ENCODE measurements around the gene SMG5.
A peak's percentile ranks its signal among the peaks of the same experiment; 100 is the strongest.
"Not testable (repeated sequence)": the region's sequence is repeated elsewhere in the genome, so short reads cannot be mapped to it uniquely, and the experiment has no call there.

The SMG5 gene

GRCh38 chr1:156221986-156222692, 60.5 kb downstream of the SMG5 start:
- H3K4me3 ChIP-seq (ENCODE audit: low read depth, low read length): no peak overlapping the region
- no peak for DNase-seq (ENCODE audit: low read depth)
- TF ChIP-seq CTCF (IDR thresholded peaks at IDR 0.05; ENCODE audit: control insufficient read depth, extremely low read depth, insufficient read depth): no peak

GRCh38 chr1:156220226-156220625, 62.4 kb downstream of the SMG5 start:
- TF ChIP-seq CTCF (IDR thresholded peaks at IDR 0.05; ENCODE audit: control insufficient read depth, extremely low read depth, insufficient read depth): no peak
- no peak overlapping the region for H3K4me3 ChIP-seq (ENCODE audit: low read depth, low read length)
- no peak for DNase-seq (ENCODE audit: low read depth)

- peak; percentile 82 for DNase-seq (ENCODE audit: low read depth)
- H3K4me3 ChIP-seq (ENCODE audit: low read depth, low read length): no peak overlapping the region
- no peak for TF ChIP-seq CTCF (IDR thresholded peaks at IDR 0.05; ENCODE audit: control insufficient read depth, extremely low read depth, insufficient read depth)
Observed at GRCh38 chr1:156217871-156218270, 64.8 kb downstream of the SMG5 start.

- H3K4me3 ChIP-seq (ENCODE audit: low read depth, low read length); DNase-seq (ENCODE audit: low read depth): not testable (repeated sequence)
Observed at GRCh38 chr1:156216361-156217086, 66.1 kb downstream of the SMG5 start.

- H3K4me3 ChIP-seq (ENCODE audit: low read depth, low read length): peak overlapping the region; percentile 85
- TF ChIP-seq CTCF (IDR thresholded peaks at IDR 0.05; ENCODE audit: control insufficient read depth, extremely low read depth, insufficient read depth): no peak
- no peak for DNase-seq (ENCODE audit: low read depth)
Observed at GRCh38 chr1:156214024-156214748, 68.4 kb downstream of the SMG5 start.

GRCh38 chr1:156213644-156213966, 69.0 kb downstream of the SMG5 start:
- peak overlapping the region; percentile 85 for H3K4me3 ChIP-seq (ENCODE audit: low read depth, low read length)
- TF ChIP-seq CTCF (IDR thresholded peaks at IDR 0.05; ENCODE audit: control insufficient read depth, extremely low read depth, insufficient read depth): no peak
- DNase-seq (ENCODE audit: low read depth): no peak
